Glutamatergic neuron (in vitro differentiated cells): ENCODE data around the gene COL15A1. TPM values are rescaled to one million over a fixed set of nuclear protein-coding genes. Genes with fewer than 3 reads are reported as not detected.

Source experiments
- DNase-seq: peaks from one replicate; pipeline ENCODE4 v3.0.0; 2022
- H3K27ac Mint-ChIP-seq: one replicate; pipeline ENCODE4 v1.8.0; 2020; ENCODE audit warnings: mild to moderate bottlenecking, mixed read lengths, inconsistent platforms; ENCODE audit not compliant: unreplicated experiment
- H3K27me3 Mint-ChIP-seq: one replicate; pipeline ENCODE4 v1.8.0; 2020; ENCODE audit warnings: mild to moderate bottlenecking, moderate library complexity, mixed read lengths, inconsistent platforms; ENCODE audit not compliant: unreplicated experiment
- H3K36me3 Mint-ChIP-seq: one replicate; pipeline ENCODE4 v1.8.0; 2020; ENCODE audit warnings: mild to moderate bottlenecking, mixed read lengths, inconsistent platforms; ENCODE audit not compliant: unreplicated experiment
- H3K4me1 Mint-ChIP-seq: one replicate; pipeline ENCODE4 v1.8.0; 2020; ENCODE audit warnings: mild to moderate bottlenecking, low read depth, mixed read lengths, inconsistent platforms; ENCODE audit not compliant: unreplicated experiment
- H3K4me3 Mint-ChIP-seq: one replicate; pipeline ENCODE4 v1.8.0; 2020; ENCODE audit warnings: mild to moderate bottlenecking, mixed read lengths, inconsistent platforms; ENCODE audit not compliant: unreplicated experiment
- H3K9me3 Mint-ChIP-seq: one replicate; pipeline ENCODE4 v1.8.0; 2020; ENCODE audit warnings: mild to moderate bottlenecking, moderate library complexity, mixed read lengths, inconsistent platforms; ENCODE audit not compliant: unreplicated experiment
- CTCF ChIP-seq: fragments of 200-600 bp; sonication (generic); IDR thresholded peaks from one replicate; pipeline ENCODE4 v1.5.0; 2021; ENCODE audit not compliant: partially characterized antibody, unreplicated experiment
- total RNA-seq: library from RNA; stranded (reverse); fragmentation: NEBNext Ultra II Directional; extraction: Animal tissue kit (Norgen Biotek cat#: 25700); gene quantifications from one replicate; pipeline ENCODE4 v1.2.1, GENCODE V29; 2021; ENCODE audit not compliant: unreplicated experiment

Gene COL15A1
- total RNA-seq, 1 donor from 2014 or later: not detected

DNA sequence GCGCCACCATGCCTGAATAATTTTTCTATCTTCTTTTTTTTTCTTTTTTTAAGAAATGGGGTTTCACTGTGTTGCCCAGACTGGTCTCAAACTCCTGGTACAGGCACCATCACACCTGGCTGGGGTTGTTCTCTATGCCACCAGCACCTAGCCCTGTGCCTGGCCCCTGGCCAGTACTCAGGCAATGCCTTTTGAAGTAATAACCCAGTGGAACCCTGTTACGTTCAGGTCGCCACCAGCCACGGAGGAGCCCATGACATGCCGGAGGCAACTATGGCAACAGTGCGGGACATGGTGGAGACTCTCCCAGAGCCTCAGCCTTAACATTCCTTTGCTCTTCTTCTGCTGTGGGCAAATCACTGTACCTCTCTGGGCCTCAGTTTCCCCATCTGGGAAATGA is 14.1 kb downstream of the COL15A1 start:
- no peaks in the 10 kb centered on the region for H3K4me1 Mint-ChIP-seq
- no peak overlapping the region for H3K4me3 Mint-ChIP-seq
- H3K9me3 Mint-ChIP-seq: peaks cover 3% of the 10 kb centered on the region
- H3K36me3 Mint-ChIP-seq: peaks cover 15% of the 10 kb centered on the region
- no peak for DNase-seq
- no peak for TF ChIP-seq CTCF
- H3K27me3 Mint-ChIP-seq: peaks cover 2% of the 10 kb centered on the region
- no peak overlapping the region for H3K27ac Mint-ChIP-seq

- H3K36me3 Mint-ChIP-seq: peaks cover 15% of the 10 kb centered on the region
- no peak overlapping the region for H3K4me3 Mint-ChIP-seq
- peaks cover 2% of the 10 kb centered on the region for H3K27me3 Mint-ChIP-seq
- H3K4me1 Mint-ChIP-seq: no peaks in the 10 kb centered on the region
- H3K9me3 Mint-ChIP-seq: peaks cover 3% of the 10 kb centered on the region
- DNase-seq: no peak
- TF ChIP-seq CTCF: no peak
- no peak overlapping the region for H3K27ac Mint-ChIP-seq
Measured at GRCh38 chr9:98958271-98958984, 14.7 kb downstream of the COL15A1 start.

- Mint-ChIP-seq H3K27ac (no peak overlapping the region), H3K9me3 (peaks cover 3% of the 10 kb centered on the region), H3K27me3 (peaks cover 2% of the 10 kb centered on the region), H3K36me3 (peaks cover 15% of the 10 kb centered on the region), H3K4me1 (no peaks in the 10 kb centered on the region), H3K4me3 (no peak overlapping the region)
- no peak for DNase-seq
- TF ChIP-seq CTCF: no peak
Measured at GRCh38 chr9:98960409-98960808, 16.7 kb downstream of the COL15A1 start.

DNA sequence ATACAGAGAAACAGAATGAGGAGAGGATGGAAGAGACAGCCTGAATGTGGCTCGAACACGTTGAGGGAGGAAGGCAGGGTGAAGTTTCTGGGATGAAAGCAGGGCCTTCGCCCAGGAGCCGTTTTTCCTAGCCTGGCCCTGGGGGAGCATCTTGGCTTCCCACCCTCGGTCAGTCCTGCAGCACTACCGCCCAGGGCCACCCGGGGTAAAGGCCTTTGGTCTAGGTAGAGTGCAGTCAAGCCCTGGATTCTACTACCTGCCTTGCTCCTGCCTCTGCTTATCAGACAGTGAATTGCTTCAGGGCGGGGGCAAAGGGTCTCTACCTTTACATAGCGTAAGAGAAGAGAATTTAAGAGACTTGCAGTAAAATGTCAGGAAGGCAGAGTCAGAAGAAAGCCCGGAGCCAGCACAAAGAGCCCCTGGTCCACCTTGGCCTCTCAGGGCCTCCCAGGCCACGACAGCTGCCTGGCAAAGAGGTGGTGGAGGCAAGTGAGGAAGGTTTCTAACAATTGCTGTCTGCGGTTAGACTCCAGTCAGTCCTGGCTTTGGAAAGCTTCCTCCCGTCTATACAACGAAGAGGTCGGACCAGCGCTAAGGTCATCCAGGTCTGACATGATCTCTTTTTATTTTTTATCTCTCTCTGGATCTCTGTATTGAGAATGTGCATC is 17.9 kb downstream of the COL15A1 start:
- Mint-ChIP-seq H3K9me3 (no peaks in the 10 kb centered on the region), H3K27me3 (peaks cover 2% of the 10 kb centered on the region), H3K4me1 (no peaks in the 10 kb centered on the region), H3K36me3 (peaks cover 15% of the 10 kb centered on the region), H3K4me3 (no peak overlapping the region), H3K27ac (no peak overlapping the region)
- DNase-seq: no peak
- TF ChIP-seq CTCF: no peak

- H3K27me3 Mint-ChIP-seq: peaks cover 2% of the 10 kb centered on the region
- H3K36me3 Mint-ChIP-seq: peaks cover 10% of the 10 kb centered on the region
- H3K4me1 Mint-ChIP-seq: no peaks in the 10 kb centered on the region
- no peak overlapping the region for H3K27ac Mint-ChIP-seq
- TF ChIP-seq CTCF: no peak
- no peaks in the 10 kb centered on the region for H3K9me3 Mint-ChIP-seq
- no peak overlapping the region for H3K4me3 Mint-ChIP-seq
- no peak for DNase-seq
Measured at GRCh38 chr9:98962181-98962560, 18.5 kb downstream of the COL15A1 start.
